ENCODE data around the gene TELO2. TPM values are rescaled to one million over a fixed set of nuclear protein-coding genes. Genes with fewer than 3 reads are reported as not detected.

TELO2 gene
- total and polyA plus RNA-seq, 11 donors: 11.8 to 29.6 (median 17.0) TPM

DNA sequence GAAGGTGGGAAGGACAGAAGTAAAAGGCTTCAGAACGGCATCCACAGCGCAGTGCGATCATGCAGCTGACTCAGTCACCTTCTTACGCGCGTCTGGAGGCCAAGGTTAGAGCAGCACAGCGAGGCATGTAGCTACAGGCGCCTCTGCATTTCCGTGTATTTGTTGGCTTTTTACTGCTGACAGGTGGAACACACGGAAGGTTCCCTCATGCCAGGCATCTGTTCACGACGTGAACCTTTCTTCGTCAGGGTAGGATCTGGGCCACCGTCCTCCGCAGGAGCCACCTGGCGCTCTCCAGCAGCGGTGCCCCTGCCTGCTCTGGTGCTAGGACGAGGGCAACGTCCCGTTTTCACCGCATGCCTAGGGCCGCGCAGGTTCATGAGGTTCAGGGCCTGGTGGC, 55.6 kb downstream of the TELO2 start:
- Histone ChIP-seq H3K4me1 (peaks cover 41 to 100% (median 92%) of the 10 kb centered on the region in 12 donors), H3K36me3 (peaks cover 0 to 69% (median 20%) of the 10 kb centered on the region in 9 donors), H3K27ac (peak overlapping the region; percentile 48 to 98 (median 94)), H3K9me3 (no peaks in the 10 kb centered on the region), H3K27me3 (no peaks in the 10 kb centered on the region), H3K4me3 (peak overlapping the region in 9 of 12 donors; percentile 4 to 34 (median 14))
- DNase-seq: no peak
- no peak for TF ChIP-seq POLR2A (IDR thresholded peaks at IDR 0.05)
- TF ChIP-seq, protein P1, sequence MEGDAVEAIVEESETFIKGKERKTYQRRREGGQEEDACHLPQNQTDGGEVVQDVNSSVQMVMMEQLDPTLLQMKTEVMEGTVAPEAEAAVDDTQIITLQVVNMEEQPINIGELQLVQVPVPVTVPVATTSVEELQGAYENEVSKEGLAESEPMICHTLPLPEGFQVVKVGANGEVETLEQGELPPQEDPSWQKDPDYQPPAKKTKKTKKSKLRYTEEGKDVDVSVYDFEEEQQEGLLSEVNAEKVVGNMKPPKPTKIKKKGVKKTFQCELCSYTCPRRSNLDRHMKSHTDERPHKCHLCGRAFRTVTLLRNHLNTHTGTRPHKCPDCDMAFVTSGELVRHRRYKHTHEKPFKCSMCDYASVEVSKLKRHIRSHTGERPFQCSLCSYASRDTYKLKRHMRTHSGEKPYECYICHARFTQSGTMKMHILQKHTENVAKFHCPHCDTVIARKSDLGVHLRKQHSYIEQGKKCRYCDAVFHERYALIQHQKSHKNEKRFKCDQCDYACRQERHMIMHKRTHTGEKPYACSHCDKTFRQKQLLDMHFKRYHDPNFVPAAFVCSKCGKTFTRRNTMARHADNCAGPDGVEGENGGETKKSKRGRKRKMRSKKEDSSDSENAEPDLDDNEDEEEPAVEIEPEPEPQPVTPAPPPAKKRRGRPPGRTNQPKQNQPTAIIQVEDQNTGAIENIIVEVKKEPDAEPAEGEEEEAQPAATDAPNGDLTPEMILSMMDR (IDR thresholded peaks at IDR 0.05): no peak
- 61 to 71% (median 64%) methylated on average over 23 of the region's 23 CpGs for WGBS, 4 donors
- no peak for ATAC-seq
- intact Hi-C loops (cut with DNase I): loop anchor here in 3 of 10 donors (5.0 to 10.0 kb wide), 3 partner anchors 54 to 64 kb away; partner anchors contain the start of genes TELO2 (in 3 of the 3), CRAMP1 (in 1 of the 3) and IFT140 (in 1 of the 3)

DNA sequence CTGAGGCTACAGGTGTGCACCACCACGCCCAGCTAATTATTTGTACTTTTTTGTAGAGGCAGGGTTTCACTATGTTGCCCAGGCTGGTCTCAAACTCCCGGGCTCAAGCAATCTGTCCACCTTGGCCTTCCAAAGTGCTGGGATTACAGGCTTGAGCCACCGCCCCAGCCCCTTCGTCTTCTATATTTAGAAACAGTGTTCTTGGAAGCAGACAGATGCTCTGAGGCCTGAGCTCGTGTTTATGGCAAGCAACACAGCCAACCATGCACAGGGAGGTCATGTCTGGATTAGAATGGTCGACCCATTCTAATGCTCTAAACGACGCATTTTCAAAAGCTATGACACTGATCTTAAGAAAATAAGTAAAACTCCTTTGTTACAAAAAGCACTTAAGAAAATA, 56.9 kb downstream of the TELO2 start:
- peak in 1 of 5 donors; percentile 58 for DNase-seq
- no peaks in the 10 kb centered on the region for H3K9me3 ChIP-seq
- 25 to 43% (median 34%) methylated on average over 8 of the region's 8 CpGs for WGBS, 4 donors
- no peak for TF ChIP-seq POLR2A (IDR thresholded peaks at IDR 0.05)
- TF ChIP-seq, protein P1 (IDR thresholded peaks at IDR 0.05): no peak
- ATAC-seq: peak in 3 of 4 donors; percentile 36 to 51 (median 49)
- H3K27ac ChIP-seq: peak overlapping the region; percentile 61 to 98 (median 94)
- peak overlapping the region in 1 of 12 donors; percentile 24 for H3K4me3 ChIP-seq
- peaks cover 32 to 92% (median 81%) of the 10 kb centered on the region in 12 donors for H3K4me1 ChIP-seq
- peaks cover 0 to 74% (median 32%) of the 10 kb centered on the region in 9 donors for H3K36me3 ChIP-seq
- H3K27me3 ChIP-seq: no peaks in the 10 kb centered on the region
- intact Hi-C loops (cut with DNase I): loop anchor here in 1 of 10 donors (5.0 kb wide), 1 partner anchor 62 kb away; the partner anchor contains the start of genes CRAMP1 and IFT140

DNA sequence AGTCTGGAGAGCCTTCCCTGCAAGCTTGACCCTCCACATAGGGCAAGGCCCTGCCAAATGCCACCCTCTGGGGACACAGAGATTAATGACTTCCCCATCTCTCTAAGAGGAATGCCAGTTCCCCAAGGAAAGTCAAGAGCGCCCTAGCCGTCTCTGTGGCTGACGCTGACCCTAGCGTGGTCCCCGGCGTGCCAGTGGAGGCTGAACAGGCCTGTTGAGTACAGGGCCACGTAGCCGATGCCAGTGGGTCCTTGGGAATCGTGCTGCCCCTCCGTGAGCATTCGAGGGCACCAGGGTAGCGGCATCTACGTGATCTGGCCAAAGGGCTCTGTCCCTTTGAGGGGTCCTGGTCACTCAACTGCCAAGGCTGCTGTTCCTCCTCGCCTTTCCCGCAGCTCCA, 57.5 kb downstream of the TELO2 start:
- WGBS, 4 donors: 69 to 88% (median 78%) methylated on average over 7 to 15 of the region's 15 CpGs

DNA sequence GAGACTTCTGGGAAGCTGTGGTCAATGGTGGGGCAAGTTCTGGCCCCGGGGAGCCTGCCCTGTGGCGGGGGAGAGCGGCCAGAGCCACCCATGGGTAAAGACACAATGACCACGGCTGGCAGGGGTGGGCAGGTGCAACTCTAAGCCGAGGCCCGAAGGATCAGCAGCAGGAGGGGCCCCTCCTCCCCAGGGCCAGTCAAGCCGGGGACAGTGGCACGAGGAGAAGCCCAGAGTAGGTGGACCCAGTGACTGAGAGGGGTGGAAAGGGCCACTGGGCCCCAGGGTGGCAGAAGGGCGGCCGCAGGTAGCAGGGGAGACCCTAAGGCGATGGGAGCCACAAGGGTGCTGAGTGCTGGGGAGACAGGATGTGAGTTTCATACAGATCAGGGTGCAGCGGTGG, 58.0 kb downstream of the TELO2 start:
- TF ChIP-seq, protein P1 (IDR thresholded peaks at IDR 0.05): no peak
- TF ChIP-seq POLR2A (IDR thresholded peaks at IDR 0.05): no peak
- H3K4me1 ChIP-seq: peaks cover 29 to 81% (median 70%) of the 10 kb centered on the region in 12 donors
- H3K27me3 ChIP-seq: no peaks in the 10 kb centered on the region
- H3K27ac ChIP-seq: peak overlapping the region in 11 of 12 donors; percentile 61 to 98 (median 95)
- peaks cover 0 to 82% (median 40%) of the 10 kb centered on the region in 9 donors for H3K36me3 ChIP-seq
- H3K4me3 ChIP-seq: no peak overlapping the region
- DNase-seq (no peak), ATAC-seq (no peak)
- no peaks in the 10 kb centered on the region for H3K9me3 ChIP-seq
- WGBS, 4 donors: 73 to 85% (median 75%) methylated on average over 11 to 12 of the region's 12 CpGs
- intact Hi-C loops (cut with DNase I): loop anchor here in 1 of 10 donors (5.0 kb wide), 1 partner anchor 61 kb away; the partner anchor contains the start of genes CRAMP1 and IFT140

More for the DNA sequence above, 57.5 kb downstream of the TELO2 start:
- DNase-seq (no peak), ATAC-seq (no peak)
- Histone ChIP-seq H3K27me3 (no peaks in the 10 kb centered on the region), H3K9me3 (no peaks in the 10 kb centered on the region), H3K27ac (peak overlapping the region; percentile 61 to 98 (median 94)), H3K36me3 (peaks cover 0 to 77% (median 38%) of the 10 kb centered on the region in 9 donors), H3K4me3 (no peak overlapping the region), H3K4me1 (peaks cover 32 to 86% (median 74%) of the 10 kb centered on the region in 12 donors)
- TF ChIP-seq, protein P1 (IDR thresholded peaks at IDR 0.05): no peak
- TF ChIP-seq POLR2A (IDR thresholded peaks at IDR 0.05): no peak
- intact Hi-C loops (cut with DNase I): loop anchor here in 1 of 10 donors (5.0 kb wide), 1 partner anchor 62 kb away; the partner anchor contains the start of genes CRAMP1 and IFT140
